ENCODE data around the gene MKLN1.

The MKLN1 gene

GRCh38 chr7:131467788-131468187, 140.1 kb downstream of the MKLN1 start:
- DNase-seq = no peak

GRCh38 chr7:131471250-131472004, 143.8 kb downstream of the MKLN1 start:
- no peak for DNase-seq

- no peak for DNase-seq
Observed at GRCh38 chr7:131476740-131477139, 149.1 kb downstream of the MKLN1 start.

GRCh38 chr7:131480384-131481315, 153.0 kb downstream of the MKLN1 start:
- DNase-seq = no peak

- DNase-seq = no peak
Observed at GRCh38 chr7:131482800-131483199, 155.1 kb downstream of the MKLN1 start.

GRCh38 chr7:131483586-131483985, 155.9 kb downstream of the MKLN1 start:
- DNase-seq = no peak

- no peak for DNase-seq
Observed at GRCh38 chr7:131486346-131486745, 158.7 kb downstream of the MKLN1 start.

- DNase-seq = no peak
Observed at GRCh38 chr7:131487217-131487616, 159.5 kb downstream of the MKLN1 start.

- DNase-seq = no peak
Observed at GRCh38 chr7:131488361-131488760, 160.7 kb downstream of the MKLN1 start.

- DNase-seq = no peak
Observed at GRCh38 chr7:131489196-131489595, 161.5 kb downstream of the MKLN1 start.

- no peak for DNase-seq
Observed at GRCh38 chr7:131489881-131490280, 162.2 kb downstream of the MKLN1 start.

GRCh38 chr7:131493081-131493480, 165.4 kb downstream of the MKLN1 start:
- DNase-seq = no peak

GRCh38 chr7:131493581-131493980, 165.9 kb downstream of the MKLN1 start:
- no peak for DNase-seq

GRCh38 chr7:131494182-131494581, 166.5 kb downstream of the MKLN1 start:
- no peak for DNase-seq

- DNase-seq = no peak
Observed at GRCh38 chr7:131495669-131496498, 168.2 kb downstream of the MKLN1 start.

- DNase-seq = no peak
Observed at GRCh38 chr7:131497454-131497853, 169.8 kb downstream of the MKLN1 start.

- no peak for DNase-seq
Observed at GRCh38 chr7:131498237-131498885, 170.7 kb downstream of the MKLN1 start.

- no peak for DNase-seq
Observed at GRCh38 chr7:131499801-131500200, 172.1 kb downstream of the MKLN1 start.

GRCh38 chr7:131500357-131500756, 172.7 kb downstream of the MKLN1 start:
- DNase-seq = no peak

GRCh38 chr7:131501422-131501821, 173.7 kb downstream of the MKLN1 start:
- DNase-seq = peak; percentile 15

GRCh38 chr7:131501930-131502685, 174.4 kb downstream of the MKLN1 start:
- no peak for DNase-seq
